ENCODE data around the gene VSTM2B.

The VSTM2B gene

DNA sequence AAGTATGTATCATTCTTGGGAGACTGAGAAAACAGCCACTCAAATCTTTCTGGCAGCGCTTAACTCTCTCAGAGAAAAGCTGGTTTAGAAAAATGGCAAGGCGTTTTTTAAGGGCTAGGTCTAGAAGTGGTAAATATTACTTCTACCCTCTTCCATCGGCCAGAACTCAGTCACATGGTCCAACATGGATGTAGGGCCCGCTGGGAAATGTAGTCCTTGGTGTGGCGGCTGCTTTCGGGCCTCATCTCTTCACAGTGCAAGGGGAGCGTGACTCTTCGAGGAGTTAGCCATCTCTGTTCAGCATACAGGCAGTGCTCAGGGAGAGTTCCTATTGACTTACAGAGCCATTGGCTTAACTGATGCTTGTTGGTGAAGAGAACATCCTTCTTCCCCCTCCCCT is 6.3 kb downstream of the VSTM2B start:
- H3K79me2 ChIP-seq (ENCODE audit: low read length), result no peaks in the 10 kb centered on the region
- no peak overlapping the region for H3K4me2 ChIP-seq (ENCODE audit: low read depth, low read length)
- H3K4me3 ChIP-seq (ENCODE audit: low read length), result no peak overlapping the region
- peaks cover 57% of the 10 kb centered on the region for H3K27me3 ChIP-seq (replicated peaks; ENCODE audit: insufficient read depth, low read length)
- no peaks in the 10 kb centered on the region for H3K9me2 ChIP-seq (replicated peaks; ENCODE audit: insufficient read depth, low read length)
- H3K9ac ChIP-seq (ENCODE audit: low read length), result no peak overlapping the region
- H3F3A ChIP-seq (ENCODE audit: insufficient read depth, low read length), result no peaks in the 10 kb centered on the region
- TF ChIP-seq EZH2 (optimal IDR thresholded peaks at IDR 0.05; ENCODE audit: low read depth, low read length) (no peak), EZH2phosphoT487 (IDR thresholded peaks at IDR 0.05; ENCODE audit: low read length) (no peak)
- TF ChIP-seq, protein P1, sequence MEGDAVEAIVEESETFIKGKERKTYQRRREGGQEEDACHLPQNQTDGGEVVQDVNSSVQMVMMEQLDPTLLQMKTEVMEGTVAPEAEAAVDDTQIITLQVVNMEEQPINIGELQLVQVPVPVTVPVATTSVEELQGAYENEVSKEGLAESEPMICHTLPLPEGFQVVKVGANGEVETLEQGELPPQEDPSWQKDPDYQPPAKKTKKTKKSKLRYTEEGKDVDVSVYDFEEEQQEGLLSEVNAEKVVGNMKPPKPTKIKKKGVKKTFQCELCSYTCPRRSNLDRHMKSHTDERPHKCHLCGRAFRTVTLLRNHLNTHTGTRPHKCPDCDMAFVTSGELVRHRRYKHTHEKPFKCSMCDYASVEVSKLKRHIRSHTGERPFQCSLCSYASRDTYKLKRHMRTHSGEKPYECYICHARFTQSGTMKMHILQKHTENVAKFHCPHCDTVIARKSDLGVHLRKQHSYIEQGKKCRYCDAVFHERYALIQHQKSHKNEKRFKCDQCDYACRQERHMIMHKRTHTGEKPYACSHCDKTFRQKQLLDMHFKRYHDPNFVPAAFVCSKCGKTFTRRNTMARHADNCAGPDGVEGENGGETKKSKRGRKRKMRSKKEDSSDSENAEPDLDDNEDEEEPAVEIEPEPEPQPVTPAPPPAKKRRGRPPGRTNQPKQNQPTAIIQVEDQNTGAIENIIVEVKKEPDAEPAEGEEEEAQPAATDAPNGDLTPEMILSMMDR (IDR thresholded peaks at IDR 0.05; ENCODE audit: low read length), result no peak
- no peaks in the 10 kb centered on the region for H3K4me1 ChIP-seq (ENCODE audit: low read length)
- H3K9me3 ChIP-seq (replicated peaks; ENCODE audit: insufficient read depth, low read length), result no peaks in the 10 kb centered on the region
- no peak overlapping the region for H2AFZ ChIP-seq (ENCODE audit: low read length)
- no peak overlapping the region for H3K27ac ChIP-seq (ENCODE audit: low read length)
- no peaks in the 10 kb centered on the region for H4K20me1 ChIP-seq (ENCODE audit: insufficient read depth, low read length)
- no peaks in the 10 kb centered on the region for H3K36me3 ChIP-seq (replicated peaks; ENCODE audit: insufficient read depth, low read length)
- no peak for DNase-seq

DNA sequence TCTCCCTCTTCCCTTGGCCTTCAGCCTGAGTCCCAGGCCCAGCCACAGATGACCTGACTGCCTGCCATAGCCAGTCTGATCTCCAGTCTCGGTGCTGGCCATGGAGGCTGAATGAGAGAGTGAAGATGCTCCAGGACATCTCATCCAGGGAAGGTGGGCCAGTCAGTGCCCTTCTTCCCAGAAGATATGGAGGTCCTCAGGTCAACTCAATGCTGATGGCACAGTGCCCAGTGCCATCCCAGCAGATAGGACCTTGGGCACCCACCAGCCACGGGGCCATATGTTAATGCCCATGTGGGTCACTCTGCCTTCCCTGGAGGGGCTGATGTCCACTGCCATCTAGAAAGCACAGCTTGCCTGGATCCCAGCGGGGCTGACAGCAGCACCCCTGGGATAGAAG is 7.2 kb downstream of the VSTM2B start:
- Histone ChIP-seq H3K9me3 (replicated peaks; ENCODE audit: insufficient read depth, low read length) (no peaks in the 10 kb centered on the region), H3K79me2 (ENCODE audit: low read length) (no peaks in the 10 kb centered on the region), H3K4me1 (ENCODE audit: low read length) (no peaks in the 10 kb centered on the region), H3K4me2 (ENCODE audit: low read depth, low read length) (no peak overlapping the region), H3F3A (ENCODE audit: insufficient read depth, low read length) (no peaks in the 10 kb centered on the region), H3K27me3 (replicated peaks; ENCODE audit: insufficient read depth, low read length) (peaks cover 57% of the 10 kb centered on the region), H3K4me3 (ENCODE audit: low read length) (no peak overlapping the region), H3K27ac (ENCODE audit: low read length) (no peak overlapping the region), H2AFZ (ENCODE audit: low read length) (no peak overlapping the region), H3K9ac (ENCODE audit: low read length) (no peak overlapping the region), H4K20me1 (ENCODE audit: insufficient read depth, low read length) (no peaks in the 10 kb centered on the region), H3K36me3 (replicated peaks; ENCODE audit: insufficient read depth, low read length) (no peaks in the 10 kb centered on the region), H3K9me2 (replicated peaks; ENCODE audit: insufficient read depth, low read length) (no peaks in the 10 kb centered on the region)
- TF ChIP-seq EZH2phosphoT487 (IDR thresholded peaks at IDR 0.05; ENCODE audit: low read length) (no peak), EZH2 (optimal IDR thresholded peaks at IDR 0.05; ENCODE audit: low read depth, low read length) (no peak)
- TF ChIP-seq, protein P1 (IDR thresholded peaks at IDR 0.05; ENCODE audit: low read length), result no peak
- DNase-seq, result no peak

DNA sequence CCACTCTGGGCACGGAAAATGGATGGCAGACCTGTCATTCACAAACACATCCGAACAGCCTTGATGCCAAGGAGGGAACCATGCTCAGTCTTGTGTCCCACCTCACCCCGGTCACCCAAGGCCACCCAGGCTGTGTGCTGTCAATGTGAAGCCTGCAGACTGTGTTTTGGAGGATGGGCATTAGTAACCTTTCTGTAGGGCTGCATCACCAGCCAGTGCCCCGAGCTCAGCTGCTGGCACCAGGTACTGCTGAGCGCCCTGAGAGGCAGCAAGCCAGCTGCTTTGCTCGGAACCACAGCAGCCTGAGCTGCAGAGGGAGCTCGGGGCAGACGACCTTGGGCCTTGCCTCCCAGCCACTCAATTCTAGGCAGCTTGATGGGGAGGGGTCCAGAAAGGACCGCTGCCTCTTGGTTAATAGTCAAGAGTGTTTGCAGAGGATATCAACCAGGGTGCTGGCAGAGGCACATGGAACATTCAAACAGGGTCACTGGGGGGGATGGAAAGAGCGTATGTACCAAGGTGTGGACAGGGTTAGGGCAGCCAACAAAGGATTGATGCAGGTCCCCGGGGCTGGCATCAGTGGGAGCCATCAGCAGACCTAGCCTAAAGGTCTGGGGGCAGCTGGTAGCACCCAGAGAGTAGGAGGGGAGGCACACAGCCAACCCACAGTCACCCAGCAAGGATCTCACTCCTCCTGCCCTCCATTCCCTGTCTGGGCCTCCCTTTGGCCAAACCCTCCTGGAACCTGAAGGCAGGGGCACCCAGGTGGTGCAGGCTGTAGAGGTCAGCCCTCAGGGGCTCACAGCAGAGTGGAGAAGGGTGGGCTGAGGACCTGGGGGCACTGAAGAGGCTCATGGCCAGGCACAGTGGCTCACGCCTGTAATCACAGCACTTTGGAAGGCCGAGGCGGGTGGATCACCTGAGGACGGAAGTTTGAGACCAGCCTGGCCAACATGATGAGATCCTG is 8.1 kb downstream of the VSTM2B start:
- TF ChIP-seq EZH2phosphoT487 (IDR thresholded peaks at IDR 0.05; ENCODE audit: low read length) (no peak), EZH2 (optimal IDR thresholded peaks at IDR 0.05; ENCODE audit: low read depth, low read length) (no peak)
- TF ChIP-seq, protein P1 (IDR thresholded peaks at IDR 0.05; ENCODE audit: low read length), result no peak

More for the DNA sequence above, 8.1 kb downstream of the VSTM2B start:
- Histone ChIP-seq H3K4me2 (ENCODE audit: low read depth, low read length) (no peak overlapping the region), H3F3A (ENCODE audit: insufficient read depth, low read length) (no peaks in the 10 kb centered on the region), H3K9me3 (replicated peaks; ENCODE audit: insufficient read depth, low read length) (no peaks in the 10 kb centered on the region), H3K4me3 (ENCODE audit: low read length) (no peak overlapping the region), H3K79me2 (ENCODE audit: low read length) (no peaks in the 10 kb centered on the region), H4K20me1 (ENCODE audit: insufficient read depth, low read length) (no peaks in the 10 kb centered on the region), H3K4me1 (ENCODE audit: low read length) (no peaks in the 10 kb centered on the region), H2AFZ (ENCODE audit: low read length) (no peak overlapping the region), H3K9ac (ENCODE audit: low read length) (no peak overlapping the region), H3K27ac (ENCODE audit: low read length) (no peak overlapping the region), H3K36me3 (replicated peaks; ENCODE audit: insufficient read depth, low read length) (no peaks in the 10 kb centered on the region), H3K9me2 (replicated peaks; ENCODE audit: insufficient read depth, low read length) (no peaks in the 10 kb centered on the region), H3K27me3 (replicated peaks; ENCODE audit: insufficient read depth, low read length) (peaks cover 59% of the 10 kb centered on the region)
- DNase-seq, result no peak
